ENCODE data around the gene GALP.

DNA sequence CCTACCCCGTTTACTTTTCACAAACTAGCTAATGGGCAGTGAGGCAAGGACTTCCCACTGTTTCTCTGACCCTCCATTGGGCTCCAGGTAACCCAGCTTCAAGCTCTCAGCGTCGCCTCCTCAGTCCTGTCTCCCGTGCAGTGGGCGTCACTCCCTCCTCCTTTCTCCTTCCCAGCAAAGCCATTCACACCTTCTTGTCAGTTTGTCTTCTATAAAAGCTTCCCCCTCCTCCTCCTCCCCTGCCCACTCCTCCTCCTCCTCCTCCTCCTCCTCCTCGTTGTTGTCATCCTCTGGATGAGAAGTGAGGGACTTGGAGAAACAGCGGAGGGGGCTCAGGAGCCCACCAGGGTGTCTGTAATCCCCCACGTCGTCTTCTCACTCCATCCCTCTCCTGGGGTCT is 1.7 kb upstream of the GALP start:
- TF ChIP-seq, protein P1, sequence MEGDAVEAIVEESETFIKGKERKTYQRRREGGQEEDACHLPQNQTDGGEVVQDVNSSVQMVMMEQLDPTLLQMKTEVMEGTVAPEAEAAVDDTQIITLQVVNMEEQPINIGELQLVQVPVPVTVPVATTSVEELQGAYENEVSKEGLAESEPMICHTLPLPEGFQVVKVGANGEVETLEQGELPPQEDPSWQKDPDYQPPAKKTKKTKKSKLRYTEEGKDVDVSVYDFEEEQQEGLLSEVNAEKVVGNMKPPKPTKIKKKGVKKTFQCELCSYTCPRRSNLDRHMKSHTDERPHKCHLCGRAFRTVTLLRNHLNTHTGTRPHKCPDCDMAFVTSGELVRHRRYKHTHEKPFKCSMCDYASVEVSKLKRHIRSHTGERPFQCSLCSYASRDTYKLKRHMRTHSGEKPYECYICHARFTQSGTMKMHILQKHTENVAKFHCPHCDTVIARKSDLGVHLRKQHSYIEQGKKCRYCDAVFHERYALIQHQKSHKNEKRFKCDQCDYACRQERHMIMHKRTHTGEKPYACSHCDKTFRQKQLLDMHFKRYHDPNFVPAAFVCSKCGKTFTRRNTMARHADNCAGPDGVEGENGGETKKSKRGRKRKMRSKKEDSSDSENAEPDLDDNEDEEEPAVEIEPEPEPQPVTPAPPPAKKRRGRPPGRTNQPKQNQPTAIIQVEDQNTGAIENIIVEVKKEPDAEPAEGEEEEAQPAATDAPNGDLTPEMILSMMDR (IDR thresholded peaks at IDR 0.05; ENCODE audit: poor library complexity) = no peak
- no peak for TF ChIP-seq EZH2 (IDR thresholded peaks at IDR 0.05; ENCODE audit: borderline replicate concordance)
- no peak for TF ChIP-seq EZH2phosphoT487 (IDR thresholded peaks at IDR 0.05; ENCODE audit: low read depth, severe bottlenecking, unreplicated experiment)
